HG03280 (cell line): ENCODE data around the gene PRELID3B.

Experiments
- ATAC-seq: cut with Tn5 transposase; IDR thresholded peaks from one replicate; pipeline ENCODE4 v1.9.1; 2021; ENCODE audit warnings: mild to moderate bottlenecking, moderate library complexity; ENCODE audit not compliant: unreplicated experiment

PRELID3B gene

DNA sequence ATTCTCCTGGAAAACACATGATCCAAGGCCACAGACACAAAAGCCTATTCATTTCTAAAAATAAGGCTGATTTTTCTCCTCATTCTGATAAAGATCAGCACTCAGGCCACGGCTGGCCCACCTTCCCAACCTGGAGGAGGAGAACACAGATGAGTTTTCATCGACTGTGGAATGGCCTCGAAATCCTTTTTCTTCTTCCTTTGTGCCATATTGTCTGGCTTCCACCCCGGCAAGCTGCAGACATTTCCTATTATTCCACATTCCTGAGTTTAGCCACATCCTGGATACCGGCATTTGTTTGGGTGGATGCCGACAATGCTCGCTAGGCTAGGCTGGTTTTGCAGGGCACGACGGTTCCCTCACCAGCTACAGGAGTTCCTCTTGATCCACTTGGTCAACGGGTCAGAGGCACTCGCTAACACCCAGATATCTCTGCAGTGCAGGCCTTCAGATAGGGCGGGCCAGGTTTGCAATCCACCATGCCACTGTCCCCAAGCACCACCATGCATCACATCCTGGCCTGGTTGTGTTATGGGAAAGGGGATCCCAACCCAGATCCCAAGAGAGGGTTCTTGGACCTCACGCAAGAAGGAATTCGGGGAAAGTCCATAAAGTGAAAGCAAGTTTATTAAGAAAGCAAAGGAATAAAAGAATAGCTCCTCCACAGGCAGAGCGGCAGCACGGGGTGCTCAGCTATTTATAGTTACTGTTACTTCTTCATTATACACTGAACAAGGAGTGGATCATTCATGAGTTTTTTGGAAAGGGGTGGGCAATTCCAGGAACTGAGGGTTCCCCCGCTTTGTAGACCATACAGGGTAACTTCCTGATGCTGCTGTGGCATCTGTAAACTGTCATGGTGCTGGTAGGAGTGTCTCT is 31.4 kb downstream of the PRELID3B start:
- ATAC-seq: no peak

GRCh38 chr20:59010321-59010994 is 32.1 kb downstream of the PRELID3B start:
- ATAC-seq: no peak

- no peak for ATAC-seq
Measured at GRCh38 chr20:59008715-59009336, 33.8 kb downstream of the PRELID3B start.

GRCh38 chr20:59007665-59008511 is 34.7 kb downstream of the PRELID3B start:
- ATAC-seq: peak; percentile 33

GRCh38 chr20:59006864-59007664 is 35.5 kb downstream of the PRELID3B start, which contains the start of gene CTSZ:
CTSZ (minus strand) TSS chr20:59007254; CDS start chr20:59007128, 126 bp downstream.
- ATAC-seq: no peak

DNA sequence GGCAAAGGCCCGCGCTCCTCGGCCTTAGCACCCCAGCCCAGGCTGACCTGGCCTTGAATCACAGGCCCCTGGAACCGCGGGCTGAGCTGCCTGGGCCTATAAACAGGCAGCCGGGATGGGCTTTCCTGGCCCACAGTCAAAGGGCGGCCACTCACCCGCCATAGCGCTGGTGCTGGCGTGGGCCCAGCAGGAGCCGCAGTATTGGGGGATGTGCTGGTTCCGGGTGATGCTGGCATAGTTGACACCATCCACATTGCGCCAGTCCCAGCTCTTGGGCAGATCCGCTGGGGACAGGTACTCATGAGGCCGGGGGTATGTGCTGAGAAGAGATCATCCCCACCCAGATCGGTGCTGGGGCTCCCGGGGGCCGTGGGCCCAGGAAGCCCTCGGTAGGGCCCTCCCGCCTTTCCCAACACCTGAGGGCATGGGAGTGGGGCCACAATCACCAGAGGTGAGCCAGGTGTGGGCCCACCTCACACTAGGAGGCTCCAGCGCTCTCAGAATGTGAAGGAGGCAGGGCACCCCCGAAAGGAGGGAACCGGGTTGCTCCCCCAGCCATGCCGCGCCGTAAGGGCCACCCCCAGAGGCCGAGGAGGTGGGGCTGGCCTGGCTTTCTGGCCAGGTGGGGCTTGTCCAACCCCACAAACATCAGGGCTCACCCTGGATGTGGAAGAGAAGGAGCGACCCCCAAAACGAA is 36.3 kb downstream of the PRELID3B start:
- no peak for ATAC-seq

- no peak for ATAC-seq
Measured at GRCh38 chr20:59005523-59006166, 36.9 kb downstream of the PRELID3B start.

DNA sequence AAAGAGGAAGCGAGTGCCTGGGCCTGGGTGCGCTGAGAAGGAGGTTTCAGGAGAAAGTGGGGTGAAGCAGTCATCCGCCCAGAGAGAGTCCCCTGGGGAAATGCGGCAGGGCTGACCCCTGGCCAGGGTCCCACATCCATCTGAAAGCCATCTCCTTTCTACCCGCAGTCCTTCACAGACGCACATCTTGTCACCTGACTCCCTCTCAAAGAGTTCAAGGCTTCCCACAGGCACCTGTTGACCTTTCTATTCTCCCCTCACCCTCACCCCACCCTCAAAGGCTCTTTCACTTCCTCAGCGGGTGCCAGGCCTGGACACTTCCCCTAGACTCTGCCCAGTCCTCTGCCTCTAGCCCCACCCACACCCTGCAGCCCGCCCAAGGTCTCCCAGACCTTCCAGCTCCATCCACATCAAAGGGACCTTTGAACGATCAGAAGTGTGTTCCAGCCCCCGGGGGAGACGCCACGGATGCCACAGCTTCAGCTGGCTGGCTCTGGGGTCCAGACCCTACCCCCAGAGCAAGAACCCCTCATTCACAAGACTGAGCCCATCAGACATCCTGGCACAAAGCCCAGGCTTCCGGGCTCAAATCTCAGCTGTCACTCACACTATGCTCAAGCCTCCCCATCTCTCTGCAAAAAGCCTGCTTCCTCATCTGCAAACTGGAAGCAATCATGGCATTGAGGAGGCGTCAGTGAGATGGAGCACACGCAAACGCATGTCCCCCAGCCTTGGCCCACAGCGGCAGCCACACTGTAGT is 37.6 kb downstream of the PRELID3B start:
- peak; percentile 57 for ATAC-seq

GRCh38 chr20:59004493-59004762 is 38.2 kb downstream of the PRELID3B start:
- no peak for ATAC-seq

DNA sequence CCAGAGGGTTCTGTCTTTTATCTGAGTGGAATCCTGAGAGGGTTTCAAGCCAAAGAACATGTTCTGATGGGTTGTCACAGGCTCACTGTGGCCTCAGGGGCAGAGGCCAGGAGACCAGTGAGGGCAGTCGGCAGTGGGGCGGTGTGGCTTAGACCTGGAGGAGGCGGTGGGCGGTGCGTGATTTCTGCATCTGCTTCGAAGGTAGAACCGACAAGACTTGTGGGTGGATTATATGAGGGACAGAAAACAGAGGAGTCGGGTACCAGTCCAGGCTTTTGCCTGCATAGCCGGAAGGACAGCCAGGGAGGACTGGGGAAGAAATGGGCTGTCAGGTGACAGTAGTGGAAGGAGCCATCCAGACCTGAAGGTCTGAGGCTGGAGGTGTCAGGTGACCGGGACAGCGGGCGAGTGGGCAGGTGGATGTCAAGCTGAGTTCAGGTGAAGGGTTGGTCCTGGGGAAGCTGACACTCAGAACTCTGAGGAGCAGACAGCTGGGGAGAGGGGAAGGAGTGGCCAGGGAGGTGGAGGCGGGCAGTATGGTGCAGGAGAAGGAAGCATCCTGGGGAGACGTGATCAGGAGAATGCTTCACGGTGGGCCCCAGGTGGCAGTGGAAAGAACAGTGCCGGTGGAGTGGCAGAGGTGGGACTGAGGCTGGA is 38.6 kb downstream of the PRELID3B start:
- ATAC-seq: no peak

GRCh38 chr20:59002874-59003399 is 39.6 kb downstream of the PRELID3B start:
- ATAC-seq: no peak

DNA sequence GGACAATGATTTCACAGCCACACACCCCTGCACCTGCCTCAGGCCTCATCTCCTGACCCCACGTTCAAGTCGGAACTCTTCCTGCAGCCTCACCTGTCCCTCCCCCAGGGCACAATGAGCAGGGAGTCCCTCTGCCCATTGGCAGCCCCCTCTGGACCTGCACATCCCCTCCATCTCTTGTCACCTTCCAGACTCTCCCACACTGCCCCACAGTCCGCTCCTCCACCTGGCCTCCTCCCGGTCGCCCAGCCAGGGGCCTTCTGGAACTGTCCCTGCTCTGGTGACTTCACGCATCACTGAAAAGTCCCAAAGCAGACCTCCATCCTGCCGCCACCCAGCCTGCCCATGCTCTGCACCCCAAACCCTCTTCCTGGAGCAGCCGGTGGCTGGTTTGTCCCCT is 40.2 kb downstream of the PRELID3B start:
- no peak for ATAC-seq

DNA sequence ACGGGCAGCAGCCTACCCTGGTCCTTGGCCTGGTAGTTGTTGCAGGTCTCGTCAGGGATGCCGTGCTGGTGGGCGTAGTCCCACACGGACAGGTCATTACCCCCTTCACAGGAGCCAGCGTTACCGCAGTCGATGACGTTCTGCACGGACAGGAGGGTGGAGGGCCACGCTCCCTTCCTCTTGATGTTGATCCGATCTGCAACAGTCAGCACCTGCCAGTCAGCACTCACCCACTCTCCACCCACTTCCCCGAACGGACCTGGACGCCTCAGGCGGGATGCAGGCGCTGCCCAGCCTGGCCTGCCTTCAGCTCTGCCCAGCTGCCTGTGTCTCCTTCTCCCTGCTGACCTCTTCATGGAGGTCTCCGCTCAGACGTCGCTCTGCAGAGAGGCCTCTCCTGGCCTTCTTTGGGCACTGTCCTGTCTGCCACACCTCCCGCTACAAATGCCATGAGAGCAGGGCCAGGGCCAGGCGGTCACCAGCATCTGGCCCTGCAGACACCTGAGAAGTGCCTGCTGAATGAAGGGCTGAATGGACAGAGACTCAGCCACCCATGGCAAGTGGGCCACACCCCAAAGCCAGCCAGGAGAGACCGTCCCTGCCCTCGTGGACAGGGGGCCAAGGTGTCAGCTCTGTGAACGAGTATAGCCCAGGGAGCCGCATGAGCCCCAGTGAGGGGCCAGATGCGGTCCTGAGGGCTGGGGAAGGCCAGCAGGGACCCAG is 41.0 kb downstream of the PRELID3B start:
- no peak for ATAC-seq

- no peak for ATAC-seq
Measured at GRCh38 chr20:59001068-59001448, 41.5 kb downstream of the PRELID3B start.

DNA sequence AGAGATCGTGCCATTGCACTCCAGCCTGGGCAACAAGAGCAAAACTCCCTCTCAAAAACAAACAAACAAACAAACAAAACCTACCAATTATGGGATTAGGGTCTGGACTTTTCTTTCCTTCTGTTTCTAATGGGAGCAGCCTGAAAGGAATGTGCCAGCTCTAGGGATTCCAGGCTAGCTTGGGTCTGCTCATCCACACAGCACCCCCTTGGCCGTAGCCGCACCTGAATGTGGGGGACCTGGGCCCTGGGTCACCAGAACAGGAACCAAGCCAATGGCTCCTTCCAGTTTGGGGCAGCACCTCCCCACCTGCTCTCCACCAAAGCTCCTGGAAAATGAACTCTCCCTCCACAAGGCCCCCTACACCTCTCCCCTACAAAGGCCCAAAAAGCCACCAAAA is 42.3 kb downstream of the PRELID3B start:
- ATAC-seq: no peak

- ATAC-seq: no peak
Measured at GRCh38 chr20:58998656-58999055, 43.9 kb downstream of the PRELID3B start.
